Stimulated activated CD8-positive, alpha-beta memory T cell treated with anti-CD3 and anti-CD28 coated beads, Interleukin-7, amount 100 ng/mL, for 48 hours (primary cell): ENCODE results near the gene CTNNBL1.

Experiments used
- DNase-seq, 2 donors: peaks; one replicate each; pipeline ENCODE4 v3.0.0-alpha.2; 2020; ENCODE audit warnings: low read depth in 1 of 2; ENCODE audit errors: extremely low read depth in 1 of 2

CTNNBL1 gene

GRCh38 chr20:37895166-37895565 lies 201.3 kb downstream of the CTNNBL1 start:
- no peak for DNase-seq

GRCh38 chr20:37896932-37897548 lies 203.2 kb downstream of the CTNNBL1 start:
- DNase-seq = no peak

DNA sequence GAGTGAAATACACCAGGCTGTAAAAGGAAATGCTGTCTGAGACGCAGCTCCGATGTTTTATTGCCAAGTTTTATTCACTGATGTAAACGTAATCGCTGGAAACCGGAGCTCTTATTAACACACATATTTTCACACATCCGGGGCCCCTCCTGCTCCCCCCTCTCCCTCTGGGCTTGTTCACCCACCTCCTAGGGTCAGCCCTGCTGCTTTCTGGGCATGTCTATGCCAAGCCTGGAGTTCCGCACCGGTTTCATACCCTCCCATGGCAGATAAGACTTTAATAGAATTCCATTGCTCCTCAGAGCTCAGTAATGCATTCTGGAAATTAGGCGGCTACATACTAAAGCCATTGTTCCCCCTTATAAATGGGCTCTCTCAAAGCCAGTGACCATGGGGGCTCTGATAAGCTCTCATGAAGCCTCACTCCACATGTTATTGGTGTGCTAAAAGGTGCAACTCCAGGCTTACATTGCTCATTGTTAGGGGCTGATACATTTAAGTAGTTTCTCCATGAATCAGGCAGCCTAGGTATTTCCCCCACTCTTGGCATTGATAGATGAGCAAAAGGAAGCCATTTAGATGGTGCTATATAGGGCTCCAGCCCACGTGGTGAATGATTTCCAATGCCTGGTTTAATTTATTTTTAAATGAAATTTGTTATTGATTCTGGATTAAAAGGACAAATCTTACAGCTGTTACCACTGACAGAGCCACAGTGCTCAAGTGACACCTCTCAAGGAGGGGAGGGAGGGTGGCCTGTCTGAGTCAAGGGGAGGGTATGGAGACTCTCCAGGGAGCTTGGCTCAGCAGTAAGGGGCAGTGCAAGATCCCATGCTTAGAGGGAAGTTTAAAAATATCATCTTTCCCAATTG lies 204.6 kb downstream of the CTNNBL1 start:
- DNase-seq = no peak

DNA sequence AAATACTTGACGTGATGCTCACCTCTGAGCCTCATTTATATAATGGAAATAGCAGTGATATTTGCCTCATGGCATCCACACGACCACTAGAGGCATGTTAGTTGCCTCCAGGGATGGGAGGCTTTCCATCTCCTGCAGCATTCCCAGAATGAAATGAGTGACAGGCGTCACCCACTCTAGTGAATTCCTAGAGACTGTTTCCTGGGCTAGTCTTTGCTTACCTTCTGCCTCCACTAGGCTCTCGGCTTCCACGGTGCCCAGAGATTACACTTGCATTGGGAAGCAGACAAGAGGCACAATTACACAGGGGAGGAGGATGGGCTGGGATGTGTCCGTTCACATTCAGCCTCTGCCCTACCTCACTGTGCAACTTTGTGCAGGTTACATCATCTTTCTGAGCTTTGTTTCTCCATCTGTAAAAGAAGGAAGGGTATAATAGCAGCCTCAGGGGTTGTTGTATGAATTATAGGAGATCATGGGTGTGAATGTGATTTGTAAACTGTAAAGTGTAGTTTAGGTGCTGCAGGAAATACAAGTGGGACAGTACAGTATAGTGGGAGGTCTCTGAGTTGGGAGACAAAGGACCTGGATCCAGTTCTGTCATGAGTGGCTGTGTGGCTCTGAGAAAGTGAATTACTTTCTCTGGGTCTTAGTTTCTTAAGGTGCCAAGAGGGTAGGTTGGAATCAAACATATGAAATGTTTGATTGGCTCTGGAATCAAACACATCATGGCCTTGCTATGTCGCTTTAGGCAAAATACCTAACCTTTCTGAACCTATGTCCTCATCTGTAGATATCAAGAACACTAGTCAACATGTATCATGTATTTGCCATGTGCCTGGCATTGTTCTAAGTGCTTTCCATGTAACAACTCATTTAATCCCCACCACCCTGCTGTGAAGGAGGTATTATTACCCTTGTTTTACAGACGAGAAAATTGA lies 205.5 kb downstream of the CTNNBL1 start:
- DNase-seq = no peak

- DNase-seq = no peak
Measured at GRCh38 chr20:37901240-37901639, 207.4 kb downstream of the CTNNBL1 start.

DNA sequence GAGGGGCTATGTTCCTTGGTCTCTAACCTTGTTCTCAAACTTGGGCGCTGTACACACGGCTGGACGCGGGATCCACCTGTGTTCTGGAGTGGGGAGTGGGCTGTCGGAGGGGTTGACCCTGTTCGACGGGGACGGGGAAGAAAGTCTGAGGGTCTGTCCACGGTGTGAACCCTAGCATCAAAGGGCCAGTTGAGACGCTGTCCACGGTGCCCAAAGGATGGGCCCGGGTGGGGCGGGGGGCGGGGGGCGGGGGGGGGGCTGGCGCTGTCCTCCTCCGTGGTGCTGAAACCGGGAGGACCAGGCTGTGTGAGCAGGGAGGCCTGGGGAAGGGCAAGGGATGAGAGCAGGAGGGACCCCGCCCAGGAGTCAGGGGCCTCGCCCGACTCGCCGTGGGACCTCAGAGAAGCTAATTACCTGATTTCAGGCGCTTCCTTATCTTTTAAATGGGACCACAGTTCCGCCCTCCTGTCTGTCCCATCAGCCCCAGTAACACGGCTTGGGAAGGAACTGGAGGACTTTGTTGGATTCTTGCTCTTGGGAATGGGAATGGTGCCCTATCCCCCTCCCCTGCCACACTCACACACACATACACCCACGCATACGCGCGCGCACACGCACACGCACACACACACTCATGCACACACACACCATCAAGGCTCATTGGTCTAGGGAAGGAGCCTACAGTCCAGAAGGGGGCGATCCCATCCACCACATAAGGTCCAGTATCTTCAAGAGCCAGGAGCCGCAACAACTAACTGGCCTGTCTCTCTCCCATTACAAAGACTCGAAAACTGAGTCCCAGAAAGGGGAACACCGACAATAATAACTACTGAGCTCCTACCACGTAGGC lies 208.0 kb downstream of the CTNNBL1 start:
- no peak for DNase-seq

- no peak for DNase-seq
Measured at GRCh38 chr20:37902504-37903313, 208.9 kb downstream of the CTNNBL1 start, which contains the start of gene VSTM2L. Gene VSTM2L (plus strand): TSS chr20:37903127. CDS start chr20:37903351, 224 bp downstream.

- no peak for DNase-seq
Measured at GRCh38 chr20:37903317-37904007, 209.6 kb downstream of the CTNNBL1 start.

GRCh38 chr20:37904008-37904642 lies 210.3 kb downstream of the CTNNBL1 start:
- DNase-seq = no peak

DNA sequence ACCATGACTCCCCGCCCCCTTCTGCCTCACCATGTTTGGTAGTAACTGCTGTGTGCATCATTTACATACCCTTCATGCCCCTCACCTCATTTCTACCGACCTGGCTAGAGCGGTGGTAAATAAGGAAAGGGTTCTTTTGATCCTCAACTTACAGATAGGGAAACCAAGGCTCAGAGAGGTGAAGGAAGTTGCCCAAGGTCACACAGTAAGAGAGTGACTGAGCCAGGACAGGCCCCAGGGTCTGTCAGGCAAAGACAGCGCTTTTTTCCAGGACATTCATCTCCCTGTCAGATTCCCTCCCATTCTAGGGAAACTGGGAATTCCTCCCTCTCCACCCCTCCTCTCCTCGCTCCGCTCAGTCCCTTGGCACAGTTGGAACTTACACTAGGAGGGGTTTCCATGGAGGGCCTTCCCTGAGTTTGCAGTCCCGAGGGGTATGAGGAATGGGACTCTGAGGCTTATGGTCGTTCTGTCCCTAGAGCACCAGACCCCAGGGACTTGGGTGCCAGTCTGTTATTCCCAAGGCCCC lies 211.1 kb downstream of the CTNNBL1 start:
- no peak for DNase-seq

- DNase-seq = no peak
Measured at GRCh38 chr20:37905671-37906613, 212.1 kb downstream of the CTNNBL1 start.

DNA sequence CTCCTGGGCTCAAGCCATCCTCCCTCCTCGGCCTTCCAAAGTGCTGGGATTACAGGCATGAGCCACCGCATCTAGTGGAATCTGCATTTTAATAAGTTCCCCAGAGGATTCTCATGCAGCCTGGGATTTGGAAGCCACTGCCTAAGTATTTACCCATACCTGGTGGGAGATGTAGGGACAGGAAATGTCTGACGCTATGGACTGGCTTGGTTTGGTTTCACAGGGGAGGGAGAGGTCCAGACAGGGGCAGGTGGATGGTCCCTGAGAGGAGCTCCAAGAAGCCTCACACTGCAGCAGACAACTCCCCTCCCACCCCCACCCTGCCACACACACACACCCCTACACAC lies 213.5 kb downstream of the CTNNBL1 start:
- DNase-seq = no peak

DNA sequence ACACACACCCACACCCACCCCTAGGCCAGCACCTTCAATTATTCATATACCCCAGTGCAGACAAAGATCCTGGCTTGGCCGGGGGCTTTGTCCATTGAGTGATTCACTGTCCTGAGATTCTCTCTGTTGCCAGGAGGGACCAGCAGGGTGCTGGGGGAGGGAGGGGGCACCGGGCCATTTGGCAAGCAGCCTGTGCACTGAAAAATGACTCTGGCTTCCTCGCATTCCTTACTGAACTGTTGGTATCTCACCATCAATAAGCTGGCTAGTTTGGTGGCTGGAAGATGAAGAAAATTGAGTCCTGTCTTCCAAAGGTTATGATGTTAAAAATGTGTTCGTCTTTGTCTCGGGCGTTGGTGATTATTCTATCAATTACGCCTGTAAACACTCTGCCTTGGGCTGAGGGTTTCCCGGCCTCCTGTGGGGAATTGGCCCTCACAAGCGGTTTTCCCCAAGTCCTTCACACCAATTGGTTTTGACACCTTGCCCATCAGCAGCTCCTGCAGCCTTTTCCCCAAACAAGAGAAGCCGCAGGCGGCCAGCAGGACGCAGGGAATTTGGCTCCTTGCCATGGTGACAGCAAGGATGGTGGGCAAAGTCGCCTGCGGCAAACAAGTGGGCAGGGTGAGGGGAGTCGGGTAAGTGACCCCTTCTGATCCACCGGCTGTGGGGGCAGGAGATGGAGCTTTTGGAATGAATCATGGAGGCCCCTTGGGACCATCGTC lies 214.0 kb downstream of the CTNNBL1 start:
- DNase-seq = no peak

GRCh38 chr20:37911261-37911660 lies 217.4 kb downstream of the CTNNBL1 start:
- DNase-seq = no peak

GRCh38 chr20:37911838-37912281 lies 218.0 kb downstream of the CTNNBL1 start:
- no peak for DNase-seq

GRCh38 chr20:37912874-37913273 lies 219.0 kb downstream of the CTNNBL1 start:
- DNase-seq = no peak
